Measurements from ENCODE around the gene IRX4.

IRX4 gene

DNA sequence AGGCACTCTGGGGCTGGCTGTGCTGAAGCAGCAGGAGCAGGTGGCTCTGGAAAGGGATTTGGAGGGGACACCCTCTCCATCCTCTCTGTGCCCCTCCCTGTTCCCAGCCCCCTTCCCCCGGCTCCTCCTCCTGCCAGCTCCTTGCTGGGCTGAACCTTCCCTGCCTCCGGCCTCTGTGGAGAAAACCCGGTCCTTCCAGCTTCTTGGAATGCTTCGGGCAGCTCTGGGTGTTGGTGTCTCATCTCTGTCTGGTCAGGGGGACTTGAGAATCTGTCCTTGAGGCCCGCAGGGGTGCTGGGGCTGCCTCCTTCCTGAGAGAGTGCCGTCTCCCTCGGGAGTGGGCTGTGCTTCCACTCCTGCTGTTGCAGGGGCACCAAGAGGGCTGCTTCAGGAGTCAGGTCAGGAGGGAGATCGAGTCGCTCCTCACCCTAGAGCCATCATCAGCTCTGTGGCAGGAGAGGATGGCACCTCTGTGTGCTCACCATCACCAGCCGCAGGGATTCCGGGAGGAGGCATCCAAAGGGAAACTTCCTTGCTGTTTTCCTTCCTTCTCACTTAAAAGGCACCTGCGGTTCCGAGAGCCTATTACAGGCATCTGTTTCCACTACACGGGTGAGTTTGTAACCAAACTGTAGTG is 50.9 kb downstream of the IRX4 start:
- no peak overlapping the region for H3K4me3 Mint-ChIP-seq
- H3K36me3 Mint-ChIP-seq (ENCODE audit: low read depth): no peaks in the 10 kb centered on the region
- no peaks in the 10 kb centered on the region for H3K4me1 Mint-ChIP-seq (ENCODE audit: low read depth)
- H3K27me3 Mint-ChIP-seq (ENCODE audit: low read depth): peaks cover 6% of the 10 kb centered on the region
- H3K27ac Mint-ChIP-seq: no peak overlapping the region
- no peaks in the 10 kb centered on the region for H3K9me3 Mint-ChIP-seq
- DNase-seq (ENCODE audit: low spot score): no peak

DNA sequence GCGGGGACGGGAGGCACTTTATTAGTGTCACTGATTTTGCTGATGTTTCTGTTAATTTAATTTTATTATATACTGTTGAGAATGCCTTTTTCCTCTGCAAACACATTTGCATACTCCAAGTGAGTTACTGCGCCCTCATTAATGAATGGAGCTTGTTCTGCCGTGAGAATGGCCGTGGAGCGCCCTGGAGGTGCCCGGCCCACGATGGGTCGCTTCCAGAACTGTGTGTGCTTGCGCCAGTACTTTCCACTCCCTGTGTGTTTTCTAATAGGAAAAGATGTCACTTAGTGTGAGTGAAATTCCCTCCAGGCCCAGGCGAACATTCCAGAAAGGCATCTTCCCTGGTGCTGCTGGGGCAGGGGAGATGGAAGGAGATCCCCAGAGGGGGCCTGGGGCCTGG is 51.5 kb downstream of the IRX4 start:
- H3K9me3 Mint-ChIP-seq: no peaks in the 10 kb centered on the region
- DNase-seq (ENCODE audit: low spot score): no peak
- no peak overlapping the region for H3K4me3 Mint-ChIP-seq
- H3K27me3 Mint-ChIP-seq (ENCODE audit: low read depth): peaks cover 6% of the 10 kb centered on the region
- no peaks in the 10 kb centered on the region for H3K36me3 Mint-ChIP-seq (ENCODE audit: low read depth)
- no peaks in the 10 kb centered on the region for H3K4me1 Mint-ChIP-seq (ENCODE audit: low read depth)
- H3K27ac Mint-ChIP-seq: peak overlapping the region; percentile 15

GRCh38 chr5:1830571-1831228 is 52.0 kb downstream of the IRX4 start:
- Mint-ChIP-seq H3K27ac (peak overlapping the region; percentile 15), H3K27me3 (ENCODE audit: low read depth) (peaks cover 6% of the 10 kb centered on the region), H3K36me3 (ENCODE audit: low read depth) (no peaks in the 10 kb centered on the region), H3K4me1 (ENCODE audit: low read depth) (no peaks in the 10 kb centered on the region), H3K9me3 (no peaks in the 10 kb centered on the region), H3K4me3 (no peak overlapping the region)
- DNase-seq (ENCODE audit: low spot score): no peak

- Mint-ChIP-seq H3K4me1 (ENCODE audit: low read depth) (no peaks in the 10 kb centered on the region), H3K27ac (no peak overlapping the region), H3K4me3 (no peak overlapping the region)
These were observed 54.8 kb downstream of the IRX4 start for GRCh38 chr5:1827886-1828397.

More at GRCh38 chr5:1827886-1828397, 54.8 kb downstream of the IRX4 start:
- H3K36me3 Mint-ChIP-seq (ENCODE audit: low read depth): no peaks in the 10 kb centered on the region
- no peak for DNase-seq (ENCODE audit: low spot score)
- no peaks in the 10 kb centered on the region for H3K27me3 Mint-ChIP-seq (ENCODE audit: low read depth)
- H3K9me3 Mint-ChIP-seq: no peaks in the 10 kb centered on the region

Measured in T-helper 2 cell treated with Interferon-gamma antibody and Interleukin-4, amounts not matched to agents 5 μg/mL and 100 μg/mL, for 36 hours (primary cell).